Activated CD4-positive, alpha-beta T cell treated with anti-CD3 and anti-CD28 coated beads, Interleukin-10, Interleukin-2, amounts not matched to agents 100 ng/mL and 50 ng/mL, durations not matched to agents 16 hours and 8 hours (primary cell): ENCODE measurements around the gene RBMS3.
"Not testable (repeated sequence)": the region's sequence is repeated elsewhere in the genome, so short reads cannot be mapped to it uniquely, and the experiment has no call there.

Experiments used
- DNase-seq: peaks from one replicate; pipeline ENCODE4 v3.0.0-alpha.2; 2020

RBMS3 gene

DNA sequence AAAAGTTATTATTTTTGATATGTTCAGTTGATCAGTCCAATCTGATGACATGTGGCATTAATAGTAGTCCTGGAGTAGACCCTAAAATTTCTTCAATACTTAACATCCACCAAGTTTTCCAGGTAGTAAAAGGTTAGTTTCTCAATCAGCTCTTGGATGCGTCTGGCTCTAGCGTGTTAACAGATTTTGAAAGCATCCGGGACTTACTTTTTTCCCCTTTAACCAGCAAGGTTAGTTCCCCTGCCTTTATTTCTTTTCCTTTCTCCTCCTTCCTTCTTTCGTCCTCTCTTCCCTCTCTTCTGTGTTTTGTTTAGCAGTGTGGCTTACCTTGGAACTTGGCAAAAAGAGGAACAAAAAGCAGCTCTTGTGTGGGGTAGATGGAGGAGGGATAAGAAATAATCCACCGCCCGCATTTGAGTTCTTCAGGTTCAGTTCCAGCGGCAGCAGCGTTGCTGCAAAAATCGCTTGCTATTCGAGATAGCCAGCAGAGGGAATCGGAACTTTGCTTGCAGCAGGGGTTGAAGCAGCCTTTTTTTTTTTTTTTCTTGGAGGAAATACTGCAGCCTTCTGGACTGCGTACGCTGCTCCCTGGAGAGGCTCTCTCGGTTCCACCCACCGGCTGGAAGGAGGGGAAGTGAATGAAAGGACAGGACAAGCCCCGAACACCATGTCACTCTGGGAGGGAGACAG is at the start of gene RBMS3:
RBMS3 (plus strand) TSS at position 668 of the 690 bp plus-strand sequence.
- DNase-seq, result peak; percentile 54

GRCh38 chr3:29233126-29233525 is 47.7 kb upstream of the RBMS3 start:
- not testable (repeated sequence) for DNase-seq

- no peak for DNase-seq
Observed at GRCh38 chr3:29236146-29236840, 44.6 kb upstream of the RBMS3 start.

GRCh38 chr3:29239376-29239775 is 41.5 kb upstream of the RBMS3 start:
- DNase-seq, result no peak

DNA sequence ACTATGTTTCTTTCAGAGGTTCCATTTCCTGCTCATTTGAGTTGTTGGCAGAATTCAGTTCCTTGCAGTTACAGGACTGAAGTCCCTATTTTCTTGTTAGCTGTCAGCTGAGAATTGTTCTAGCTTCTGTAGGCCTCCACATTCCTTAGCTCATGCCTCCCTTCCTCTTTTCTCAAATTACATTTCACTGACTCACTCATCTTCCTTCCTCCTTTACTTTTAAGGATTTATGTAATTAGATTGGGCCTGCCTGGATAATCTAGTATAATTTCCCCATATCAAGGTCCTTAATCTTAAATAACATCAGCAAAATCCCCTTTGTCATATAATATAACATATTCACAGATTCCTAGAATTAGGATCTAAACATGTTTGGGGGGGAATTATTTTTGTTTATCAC is 40.6 kb upstream of the RBMS3 start:
- DNase-seq, result no peak

DNA sequence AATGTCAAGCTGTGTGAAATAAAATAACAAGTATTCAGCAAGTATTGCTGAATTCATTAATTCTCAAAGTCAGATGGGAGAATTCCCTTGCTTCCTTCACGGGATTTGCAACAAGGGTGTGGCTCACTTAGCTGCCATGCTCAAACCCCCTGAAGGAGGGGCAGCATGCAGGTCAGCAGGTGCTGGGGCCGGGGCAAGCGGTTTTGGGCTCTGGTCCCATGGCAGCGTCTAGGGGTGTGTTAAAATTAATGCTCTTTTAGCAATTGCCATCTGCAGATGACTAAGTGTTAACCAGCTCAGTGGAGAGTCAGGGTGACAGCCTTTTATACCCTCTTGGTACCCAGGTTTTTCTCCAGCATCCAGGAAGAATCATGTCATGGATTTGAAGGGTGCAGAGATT is 40.0 kb upstream of the RBMS3 start:
- no peak for DNase-seq

DNA sequence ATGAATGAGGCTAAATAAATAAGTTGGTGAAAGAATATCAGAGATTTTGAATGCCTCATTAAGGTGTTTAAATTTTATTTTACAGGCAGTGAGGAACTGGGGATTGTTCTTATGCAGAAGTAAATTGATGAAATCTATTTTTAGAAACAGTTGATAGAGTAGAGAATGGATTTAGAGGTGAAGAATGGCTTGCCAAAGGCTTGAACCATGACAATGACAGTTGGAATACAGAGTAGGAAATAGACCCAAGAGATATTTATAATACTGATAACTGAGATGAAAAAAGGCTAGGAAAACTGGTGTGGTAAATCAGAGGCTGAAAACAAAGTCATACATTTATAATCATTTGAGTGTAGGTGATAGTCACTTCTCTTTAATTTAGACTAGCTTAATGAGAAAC is 39.0 kb upstream of the RBMS3 start:
- DNase-seq, result no peak

GRCh38 chr3:29242296-29242695 is 38.6 kb upstream of the RBMS3 start:
- DNase-seq, result no peak

GRCh38 chr3:29245441-29245840 is 35.4 kb upstream of the RBMS3 start:
- DNase-seq, result no peak

GRCh38 chr3:29247088-29247745 is 33.7 kb upstream of the RBMS3 start:
- DNase-seq, result no peak

- DNase-seq, result no peak
Observed at GRCh38 chr3:29249829-29250345, 31.0 kb upstream of the RBMS3 start.

DNA sequence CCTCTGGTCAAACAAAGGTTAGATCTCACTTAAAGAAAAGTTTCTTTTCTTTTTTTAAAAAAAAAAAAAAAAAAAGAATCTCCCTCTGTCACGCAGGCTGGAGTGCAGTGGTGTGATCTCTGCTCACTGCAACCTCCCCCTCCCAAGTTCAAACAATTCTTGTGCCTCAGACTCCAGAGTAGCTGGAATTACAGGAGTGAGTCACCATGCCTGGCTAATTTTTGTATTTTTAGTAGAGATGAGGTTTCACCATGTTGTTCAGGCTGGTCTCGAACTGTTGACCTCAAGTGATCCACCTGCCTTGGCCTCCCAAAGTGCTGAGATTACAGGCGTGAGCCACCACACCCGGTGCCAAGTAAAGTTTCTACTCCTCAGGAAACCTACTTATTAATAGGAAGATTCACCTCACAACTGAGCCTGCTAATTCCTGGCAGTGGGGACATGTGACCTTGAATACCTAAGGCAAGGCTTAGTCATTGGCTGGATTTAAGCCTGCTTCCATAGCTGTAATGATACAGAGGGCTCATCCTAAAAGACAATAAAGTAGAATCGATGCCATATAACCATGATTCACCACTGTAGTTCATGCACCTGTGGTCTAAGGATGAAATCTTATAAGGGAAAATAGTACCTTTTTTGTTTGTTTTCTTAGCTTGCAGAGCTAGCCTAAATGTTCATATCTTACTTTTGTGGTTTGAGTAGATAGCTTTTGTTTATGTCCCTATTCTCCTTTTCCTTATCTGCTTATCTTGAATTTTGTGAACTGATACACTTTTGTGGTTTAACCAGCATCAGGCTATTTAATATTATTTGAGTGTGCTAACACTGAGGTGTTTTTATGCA is 24.8 kb upstream of the RBMS3 start:
- no peak for DNase-seq

DNA sequence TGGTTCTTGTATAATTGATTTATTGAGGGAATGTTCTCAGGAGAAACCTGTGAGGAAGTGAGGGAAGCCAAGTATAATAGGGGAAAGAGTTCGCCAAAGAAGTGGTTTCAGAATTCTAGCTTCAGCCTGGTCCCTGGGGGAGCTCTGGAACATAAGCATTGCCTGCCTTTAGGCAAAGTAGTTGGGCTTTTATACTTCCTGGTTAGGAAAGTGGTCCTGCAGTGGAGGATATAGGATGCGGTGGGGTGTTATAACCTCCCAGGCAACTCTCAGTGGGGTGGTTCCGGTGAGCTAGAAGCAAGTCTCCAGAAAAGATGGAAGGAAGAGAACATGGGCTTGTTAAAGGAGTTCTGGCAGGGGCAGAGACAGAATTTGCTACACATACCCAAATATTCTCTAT is 22.7 kb upstream of the RBMS3 start:
- no peak for DNase-seq

GRCh38 chr3:29261119-29261518 is 19.8 kb upstream of the RBMS3 start:
- no peak for DNase-seq

GRCh38 chr3:29263476-29263875 is 17.4 kb upstream of the RBMS3 start:
- no peak for DNase-seq

DNA sequence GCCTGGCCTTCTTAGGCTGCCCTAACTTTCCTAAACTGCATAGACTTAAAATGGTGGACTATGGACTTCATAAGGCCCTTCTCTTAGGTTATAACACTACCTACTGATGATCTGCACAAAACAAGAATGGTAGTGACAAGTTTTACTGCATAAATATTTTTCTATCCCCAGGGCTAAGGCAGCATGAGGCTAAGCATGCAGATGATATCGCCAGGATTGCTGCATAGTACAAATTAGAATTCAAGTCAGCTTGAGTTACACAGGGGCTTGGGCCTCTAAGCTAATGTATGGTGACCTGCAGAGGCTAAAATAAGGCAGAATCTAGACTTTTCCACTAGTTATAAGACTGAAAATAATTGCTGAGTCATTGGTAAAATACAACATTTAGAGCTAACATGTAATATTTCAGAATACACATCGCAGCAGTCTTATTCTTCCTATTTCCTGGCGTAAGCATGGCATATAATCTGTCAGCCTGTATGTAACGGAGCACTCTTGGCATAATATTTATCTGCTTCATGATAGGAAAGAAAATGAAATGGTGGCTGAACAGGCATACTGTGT is 15.3 kb upstream of the RBMS3 start:
- DNase-seq, result no peak

- DNase-seq, result no peak
Observed at GRCh38 chr3:29267226-29267625, 13.6 kb upstream of the RBMS3 start.

DNA sequence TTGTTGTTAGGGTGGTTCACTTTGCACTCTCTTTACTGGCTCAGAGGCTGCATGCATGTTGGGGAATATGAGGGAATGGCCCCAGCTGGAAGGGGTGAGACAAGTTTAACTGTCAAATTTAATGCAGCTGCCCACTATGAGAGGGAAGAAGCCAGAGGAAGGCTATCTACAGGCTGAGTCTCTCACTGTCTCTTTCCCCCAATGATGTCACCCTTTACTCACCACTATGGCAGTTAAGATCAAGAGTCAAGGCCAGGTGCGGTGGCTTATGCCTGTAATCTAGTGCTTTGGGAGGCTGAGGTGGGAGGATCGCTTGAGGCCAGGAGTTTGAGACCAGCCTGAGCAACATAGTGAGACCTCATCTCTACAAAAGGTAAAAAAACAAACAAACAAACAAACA is 12.2 kb upstream of the RBMS3 start:
- DNase-seq, result no peak

DNA sequence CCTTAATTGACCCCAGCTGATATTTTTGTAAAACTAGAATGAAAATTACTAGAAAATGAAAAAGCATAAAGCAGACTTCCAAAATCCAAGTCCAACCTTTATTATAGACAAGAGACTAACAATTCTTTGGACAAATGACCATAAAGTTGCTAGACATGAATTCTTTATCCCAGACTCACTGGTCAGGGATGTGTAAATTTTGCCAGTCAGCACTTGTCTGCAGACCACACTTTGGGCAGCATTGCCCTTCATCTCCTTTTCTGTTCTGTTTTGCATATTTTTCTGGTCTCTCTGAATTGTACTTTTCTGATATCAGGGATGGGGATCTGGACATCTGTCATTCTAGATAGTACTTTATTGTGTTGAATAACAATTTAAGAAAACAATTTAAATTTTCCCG is 10.1 kb upstream of the RBMS3 start:
- no peak for DNase-seq

DNA sequence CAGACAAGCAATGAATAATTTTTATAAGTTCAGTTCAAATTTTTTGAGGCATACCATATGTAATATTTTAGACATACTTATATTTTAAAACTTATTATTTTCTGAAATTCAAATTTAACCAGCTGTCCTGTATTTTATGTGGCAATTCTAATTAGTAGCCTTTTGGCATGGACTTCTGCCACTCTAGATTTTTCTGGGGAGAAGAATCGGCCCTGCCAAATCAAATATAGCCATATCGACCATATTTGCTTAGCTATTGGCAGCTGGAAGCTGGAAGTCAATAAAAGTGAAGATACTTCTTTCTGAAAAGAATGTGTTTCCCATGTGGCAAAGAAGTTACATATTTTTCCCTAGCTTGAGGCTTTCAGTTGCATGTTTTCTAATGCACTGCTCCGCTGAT is 9.4 kb upstream of the RBMS3 start:
- no peak for DNase-seq

DNA sequence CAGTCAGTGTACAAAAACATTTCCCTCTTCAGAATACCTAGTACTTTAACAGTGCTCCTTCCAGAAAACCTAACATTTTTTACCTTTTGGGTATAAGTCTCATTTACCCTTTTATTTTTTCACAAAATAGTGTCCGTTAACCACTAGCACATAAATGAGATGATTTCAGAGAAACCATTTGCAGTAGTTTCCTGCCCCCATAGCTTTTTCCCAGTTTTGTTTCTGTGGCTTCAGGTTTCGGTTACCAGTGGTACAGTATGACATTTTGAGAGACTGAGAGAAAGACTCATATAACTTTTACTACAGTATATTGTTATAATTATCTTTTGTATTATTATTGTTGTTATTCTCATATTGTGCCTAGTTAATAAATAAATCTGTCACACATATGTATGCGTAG is 6.2 kb upstream of the RBMS3 start:
- DNase-seq, result peak; percentile 26

- no peak for DNase-seq
Observed at GRCh38 chr3:29275309-29275708, 5.6 kb upstream of the RBMS3 start.

GRCh38 chr3:29277249-29277648 is 3.6 kb upstream of the RBMS3 start:
- no peak for DNase-seq
